Heart left ventricle (tissue), 16 donors: ENCODE measurements around the gene TOR4A. TPM values are rescaled to one million over a fixed set of nuclear protein-coding genes. Genes with fewer than 3 reads are reported as not detected.
"Not testable (repeated sequence)": the region's sequence is repeated elsewhere in the genome, so short reads cannot be mapped to it uniquely, and the experiment has no call there.

Experiments
- ATAC-seq, 4 donors: fragments of 200-7000 bp; cut with Tn5 transposase; one replicate each; pipeline ENCODE4 v1.9.1; 2020 to 2022; ENCODE audit warnings: moderate library complexity in 4 of 4, mild to moderate bottlenecking in 3 of 4, moderate number of reproducible peaks in 1 of 4
- DNase-seq, 5 donors: peaks; one replicate each; pipeline ENCODE4 v3.0.0-alpha.2; 2020
- H3K27ac ChIP-seq, 12 donors: fragments of 200-600 bp; sonication (generic) in 4 of 12; one replicate each; pipeline versions ENCODE4 v1.5.0 to v1.8.0; 2016 to 2022; ENCODE audit warnings: mild to moderate bottlenecking in 2 of 12
- H3K27me3 ChIP-seq, 9 donors: fragments of 200-600 bp; sonication (generic) in 2 of 9; one replicate each; pipeline versions ENCODE4 v1.5.1 to v1.8.0; 2016 to 2022; ENCODE audit warnings: mild to moderate bottlenecking in 3 of 9
- H3K36me3 ChIP-seq, 9 donors: fragments of 200-600 bp; sonication (generic) in 2 of 9; one replicate each; pipeline versions ENCODE4 v1.5.0 to v1.8.0; 2018 to 2022; ENCODE audit warnings: mild to moderate bottlenecking in 2 of 9
- H3K4me1 ChIP-seq, 12 donors: fragments of 200-600 bp; sonication (generic) in 4 of 12; one replicate each; pipeline versions ENCODE4 v1.5.0 to v1.8.0; 2016 to 2022; ENCODE audit warnings: mild to moderate bottlenecking in 3 of 12
- H3K4me3 ChIP-seq, 12 donors: fragments of 200-600 bp; sonication (generic) in 4 of 12; one replicate each; pipeline versions ENCODE4 v1.5.0 to v1.8.0; 2017 to 2022; ENCODE audit warnings: mild to moderate bottlenecking in 9 of 12, moderate library complexity in 4 of 12
- H3K9me3 ChIP-seq, 12 donors: fragments of 200-600 bp; sonication (generic) in 4 of 12; one replicate each; pipeline versions ENCODE4 v1.5.0 to v1.8.0; 2016 to 2022; ENCODE audit warnings: mild to moderate bottlenecking in 1 of 12
- CTCF ChIP-seq, 12 donors: fragments of 200-600 bp; sonication (generic) in 4 of 12; IDR thresholded peaks; one replicate each; pipeline versions ENCODE4 v1.5.0 to v1.8.0; 2018 to 2022; ENCODE audit warnings: antibody characterized with exemption in 12 of 12, mild to moderate bottlenecking in 5 of 12
- POLR2A ChIP-seq, 2 donors: fragments of 450-650 bp; IDR thresholded peaks; one replicate each; pipeline ENCODE4 v1.6.1; 2017; ENCODE audit warnings: antibody characterized with exemption in 2 of 2, mild to moderate bottlenecking in 2 of 2, moderate library complexity in 2 of 2
- WGBS, 4 donors: extraction: QIAGEN DNeasy Blood & Tissue Kit in 2 of 4; methylation state at CpG; one replicate each; pipeline versions ENCODE4 v1.1.5 to v1.1.7; 2013 to 2018; 5-methylcytosine and 5-hydroxymethylcytosine counted together
- intact Hi-C, 10 donors: fragments of 100-400 bp; cut with DNase I; formaldehyde crosslinking; loops; one replicate each; pipeline versions ENCODE4 v1.11.1 to v1.14.2; 2022
- polyA plus RNA-seq, 2 donors: library from polyadenylated mRNA; stranded (reverse); fragments of 200-250 nt; gene quantifications; one replicate each; pipeline ENCODE4 v1.2.3, GENCODE V29; 2013
- total RNA-seq, 9 donors: library from RNA; depleted of rRNA in 2 of 9; stranded (reverse); fragments of >200 nt in 2 of 9; fragmentation: NEBNext Ultra II Directional in 3 of 9; extraction: Animal tissue kit (Norgen Biotek cat#: 25700) in 3 of 9; gene quantifications; one replicate each; pipeline versions ENCODE4 v1.1.0 to v1.2.4, GENCODE V29; 2016 to 2023
- donor health status: ischemic (EF 13 %, LVEDD 7.1; RV severe dilation, severe dysfunction).
- donor health status: healthy with polysubstance abuse.
- donor health status: DM: no; HTN: yes; CAD: no.
- donor health status: DM: no; HTN: no; CAD: no.
- donor health status: ischemic (EF 25% LVEDD 6.9; RV normal size, moderate dysfunction).
- donor health status: ischemic (EF 25% LVEDD 5.7; RV mildly dilated, moderate dysfunction).
- donor health status: healthy.
- donor health status: DM: yes; HTN: yes; CAD: no.
- donor health status: ischemic (EF 35%, LVEDD 5.7; RV mildly dilated, moderate dysfunction).
- donor health status: nonischemic (EF 11% LVEDD 7.7; RV severe dilation, severe dysfunction).
- donor health status: DM: yes; HTN: yes; CAD: no.
- donor health status: PGD.
- donor health status: ischemic (EF 29% LVEDD 5.4; RV normal size, mild dysfunction).
- donor health status: nonischemic (EF 23%, LVEDD 6.1; RV moderate dilation, normal function).

TOR4A gene
- total and polyA plus RNA-seq, 11 donors: 6.6 to 46.4 (median 16.4) TPM

DNA sequence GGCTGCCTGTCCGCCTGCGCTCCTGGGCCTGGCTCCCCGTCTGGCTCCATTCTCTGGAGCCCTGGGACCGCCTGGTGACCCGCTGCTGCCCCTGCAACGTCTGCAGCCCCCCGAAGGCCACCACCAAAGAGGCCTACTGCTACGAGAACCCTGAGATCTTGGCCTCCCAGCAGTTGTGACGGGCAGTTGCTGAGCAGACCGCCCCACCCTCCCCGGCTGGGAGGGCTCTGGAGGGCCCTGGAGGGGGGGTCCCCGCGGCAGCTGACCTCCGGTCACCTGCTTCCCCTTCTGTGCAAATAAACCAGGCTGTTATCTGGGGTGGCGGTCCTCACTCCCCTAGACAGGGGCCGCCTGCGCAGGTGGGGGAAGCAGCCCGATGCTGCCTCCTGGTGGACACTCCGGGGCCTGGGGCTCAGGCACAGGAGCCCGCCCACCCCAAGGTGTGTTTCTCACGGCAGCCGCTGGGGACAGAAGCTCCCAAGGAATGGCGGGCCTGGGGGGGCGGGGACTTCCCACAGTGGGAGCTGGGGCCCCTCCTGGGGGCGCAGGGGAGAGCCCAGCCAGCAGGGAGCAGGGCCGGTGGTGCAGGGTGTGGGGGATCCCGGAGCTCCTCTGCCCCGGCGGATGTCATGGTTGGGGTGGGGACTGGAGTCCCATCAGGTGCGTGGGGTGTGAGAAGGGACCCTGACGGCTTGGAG, 41.1 kb upstream of the TOR4A start:
- TF ChIP-seq POLR2A (IDR thresholded peaks at IDR 0.05) (peak in 1 of 2 donors; percentile 18), CTCF (IDR thresholded peaks at IDR 0.05) (peak; percentile 91 to 100 (median 98))

DNA sequence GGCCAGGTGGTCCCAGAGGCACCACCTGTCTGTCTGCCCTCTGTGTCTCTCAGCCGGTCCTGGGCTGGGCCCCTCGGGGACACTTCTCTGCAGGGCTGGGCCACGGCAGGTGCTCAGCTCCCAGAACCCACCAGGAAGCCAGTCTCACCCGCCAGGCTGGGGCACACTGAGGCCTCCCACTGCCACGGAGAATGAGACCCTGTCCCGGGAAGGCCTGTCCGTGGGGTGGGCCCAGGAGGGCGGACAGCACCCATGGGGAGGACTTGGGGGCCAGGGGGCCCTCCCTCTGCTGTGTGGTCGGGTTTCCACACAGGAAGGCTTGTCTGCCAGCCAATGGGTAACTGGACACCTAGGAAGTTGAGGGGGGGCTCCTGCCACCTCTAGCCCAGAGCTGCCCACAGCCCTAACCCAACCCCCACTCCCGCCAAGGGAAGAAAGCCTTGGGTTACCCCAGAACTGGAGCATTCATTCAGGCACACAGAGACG, 40.5 kb upstream of the TOR4A start:
- TF ChIP-seq CTCF (IDR thresholded peaks at IDR 0.05) (no peak), POLR2A (IDR thresholded peaks at IDR 0.05) (no peak)
- peak overlapping the region in 8 of 12 donors; percentile 23 to 41 (median 32) for H3K4me3 ChIP-seq
- peaks cover 0 to 3% (median under 1%) of the 10 kb centered on the region in 9 donors for H3K36me3 ChIP-seq
- intact Hi-C loops: loop anchor here in 2 of 10 donors (5.0 to 10.0 kb wide), 2 partner anchors 120 to 452 kb away; no protein-coding TSS in a partner anchor
- no peaks in the 10 kb centered on the region for H3K9me3 ChIP-seq
- ATAC-seq (no peak), DNase-seq (no peak)
- 43 to 92% (median 72%) methylated on average over 2 to 11 of the region's 11 CpGs for WGBS, 4 donors
- peak overlapping the region in 2 of 12 donors; percentile 9 to 37 for H3K27ac ChIP-seq
- peaks cover 0 to 53% (median 28%) of the 10 kb centered on the region in 12 donors for H3K4me1 ChIP-seq
- peaks cover 0 to 15% (median 9%) of the 10 kb centered on the region in 9 donors for H3K27me3 ChIP-seq

More for the DNA sequence above, 41.1 kb upstream of the TOR4A start:
- H3K27ac ChIP-seq: peak overlapping the region in 1 of 12 donors; percentile 37
- intact Hi-C loops: loop anchor here in 2 of 10 donors (5.0 to 10.0 kb wide), 2 partner anchors 119 to 452 kb away; no protein-coding TSS in a partner anchor
- H3K4me1 ChIP-seq: peaks cover 0 to 50% (median 27%) of the 10 kb centered on the region in 12 donors
- H3K9me3 ChIP-seq: no peaks in the 10 kb centered on the region
- H3K36me3 ChIP-seq: no peaks in the 10 kb centered on the region
- peak; percentile 21 to 54 (median 43) for ATAC-seq
- WGBS, 4 donors: 10 to 17% (median 14%) methylated on average over 10 to 31 of the region's 31 CpGs
- H3K4me3 ChIP-seq: peak overlapping the region in 10 of 12 donors; percentile 4 to 41 (median 32)
- peaks cover 0 to 21% (median 13%) of the 10 kb centered on the region in 9 donors for H3K27me3 ChIP-seq
- DNase-seq: peak; percentile 84 to 94 (median 87)

DNA sequence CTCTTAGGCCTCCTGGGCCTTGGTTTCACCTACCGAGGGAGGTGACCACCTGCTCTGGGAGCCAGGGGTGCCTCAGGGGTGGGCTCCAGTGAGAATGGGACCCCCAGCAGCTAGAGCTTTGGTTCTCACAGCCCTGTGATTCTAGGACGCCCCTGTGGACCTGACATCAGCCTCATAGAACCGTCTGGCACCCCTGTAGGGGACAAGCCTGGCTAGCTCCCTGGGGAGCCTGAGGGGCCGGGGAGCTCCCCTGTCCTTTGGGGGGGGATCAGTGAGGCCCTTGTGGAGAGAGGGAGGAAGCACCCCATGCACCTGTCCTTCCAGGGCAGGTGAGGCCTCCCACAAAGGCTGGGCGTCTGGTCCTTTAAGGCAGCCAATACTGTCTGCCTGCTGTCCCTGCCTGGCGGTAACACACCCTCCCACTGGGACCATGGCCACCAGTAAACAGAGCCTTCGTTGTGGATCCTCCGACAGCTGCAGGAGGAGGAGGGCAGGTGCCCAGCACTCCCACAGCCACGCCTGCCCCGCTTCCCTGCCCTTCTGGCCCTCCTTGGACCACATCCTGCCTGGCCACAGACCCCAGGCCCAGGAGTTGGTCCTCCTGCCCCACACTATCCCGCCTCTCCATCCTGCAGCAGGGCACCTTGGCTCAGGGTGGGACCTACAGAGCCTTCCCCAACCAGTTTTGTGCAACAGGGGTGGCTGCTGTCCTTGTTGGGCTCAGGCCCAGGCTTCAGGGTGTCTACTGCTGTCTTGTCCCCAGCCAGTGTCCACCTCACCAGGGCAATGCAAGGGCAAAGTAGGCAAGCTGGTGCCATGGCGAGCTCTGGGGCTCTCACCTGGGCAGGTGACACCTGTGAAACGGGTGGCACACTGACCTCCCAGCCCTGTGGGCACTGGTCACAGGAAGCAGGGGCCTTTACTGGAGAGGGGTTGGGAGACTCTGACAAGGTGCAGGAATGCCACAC, 39.5 kb upstream of the TOR4A start:
- DNase-seq (no peak), ATAC-seq (no peak)
- H3K4me1 ChIP-seq: peaks cover 0 to 63% (median 38%) of the 10 kb centered on the region in 12 donors
- H3K4me3 ChIP-seq: no peak overlapping the region
- TF ChIP-seq CTCF (IDR thresholded peaks at IDR 0.05): no peak
- intact Hi-C loops: loop anchor here in 2 of 10 donors (5.0 to 10.0 kb wide), 2 partner anchors 121 to 453 kb away; no protein-coding TSS in a partner anchor
- peaks cover 0 to 12% (median 0%) of the 10 kb centered on the region in 9 donors for H3K27me3 ChIP-seq
- H3K27ac ChIP-seq: peak overlapping the region in 1 of 12 donors; percentile 37
- peaks cover 0 to 14% (median 10%) of the 10 kb centered on the region in 9 donors for H3K36me3 ChIP-seq
- 74 to 80% (median 75%) methylated on average over 6 to 13 of the region's 13 CpGs for WGBS, 4 donors
- H3K9me3 ChIP-seq: no peaks in the 10 kb centered on the region

GRCh38 chr9:137239541-137240200, 37.9 kb upstream of the TOR4A start:
- not testable (repeated sequence) for H3K9me3 ChIP-seq, ATAC-seq, DNase-seq, H3K27me3 ChIP-seq
- H3K36me3 ChIP-seq: peaks cover 0 to 24% (median 18%) of the 10 kb centered on the region in 9 donors
- H3K4me1 ChIP-seq: peaks cover 0 to 76% (median 52%) of the 10 kb centered on the region in 12 donors
- H3K4me3 ChIP-seq: peak overlapping the region; percentile 54 to 97 (median 66)
- intact Hi-C loops: loop anchor here in 4 of 10 donors (2.0 to 10.0 kb wide), 3 partner anchors 37 to 455 kb away; partner anchors contain the start of gene TOR4A (in 2 of the 4)
- WGBS, 4 donors: 60 to 64% (median 61%) methylated on average over 27 of the region's 27 CpGs
- H3K27ac ChIP-seq: peak overlapping the region in 11 of 12 donors; percentile 91 to 100 (median 99)
